GM21381 (cell line): Measurements from ENCODE around the gene PTPRH.

Experiments used
- ATAC-seq: cut with Tn5 transposase; IDR thresholded peaks from one replicate; pipeline ENCODE4 v1.9.1; 2021; ENCODE audit warnings: mild to moderate bottlenecking, moderate library complexity; ENCODE audit not compliant: unreplicated experiment

Gene PTPRH

GRCh38 chr19:55134736-55135135 is 74.6 kb downstream of the PTPRH start:
- no peak for ATAC-seq

- ATAC-seq = no peak
Observed at GRCh38 chr19:55133639-55134444, 75.5 kb downstream of the PTPRH start.

- ATAC-seq = no peak
Observed at GRCh38 chr19:55132453-55133129, 76.7 kb downstream of the PTPRH start.

- ATAC-seq = no peak
Observed at GRCh38 chr19:55131421-55131820, 77.9 kb downstream of the PTPRH start.
